Fibroblast of peridontal ligament (primary cell): Measurements from ENCODE around the gene SNHG17.
"Not testable (repeated sequence)": the region's sequence is repeated elsewhere in the genome, so short reads cannot be mapped to it uniquely, and the experiment has no call there.

Experiments
- DNase-seq: peaks from one replicate; pipeline ENCODE4 v3.0.0-alpha.2; 2010; ENCODE audit errors: extremely low read depth

The SNHG17 gene

DNA sequence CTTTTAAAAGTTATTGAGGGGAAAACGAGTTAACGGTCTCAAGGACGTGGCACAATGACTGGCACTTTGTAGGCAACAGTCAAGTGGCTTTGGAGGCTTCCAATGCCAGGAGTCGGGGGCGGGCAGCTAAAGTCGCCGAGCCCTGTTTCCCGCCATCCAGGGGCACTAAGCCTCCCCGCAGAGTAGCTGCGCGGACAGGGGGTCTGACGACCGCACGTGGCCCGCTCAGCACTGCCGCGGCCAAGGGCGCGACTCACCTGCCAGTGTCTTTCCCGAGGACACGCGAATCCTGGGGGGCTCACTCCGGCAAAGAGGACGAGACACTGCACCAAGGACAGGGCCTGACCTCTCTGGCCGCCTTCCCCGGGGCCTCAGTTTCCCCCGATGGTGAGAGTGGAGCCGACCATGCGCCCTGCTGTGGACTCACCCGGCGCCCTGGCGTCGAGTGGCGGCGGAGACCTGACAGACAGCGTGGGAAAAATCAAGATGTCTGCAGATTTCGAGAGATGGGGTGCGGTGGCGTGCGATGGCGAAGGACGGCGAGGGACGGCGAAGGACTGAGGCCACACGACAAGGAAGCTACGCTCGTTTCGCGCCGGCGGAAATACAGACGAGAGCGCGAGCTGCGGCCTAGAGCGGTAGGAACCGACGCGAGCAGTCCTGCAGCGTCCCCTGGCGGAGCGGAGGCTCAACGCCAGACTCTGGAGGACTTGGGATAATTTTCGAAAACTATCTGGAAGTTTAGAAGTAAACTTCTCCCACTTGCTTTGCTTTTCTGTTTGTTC is at the start of gene SNHG17:
SNHG17 (minus strand) TSS at position 559 of the 785 bp plus-strand sequence.
- DNase-seq, result peak; percentile 94

DNA sequence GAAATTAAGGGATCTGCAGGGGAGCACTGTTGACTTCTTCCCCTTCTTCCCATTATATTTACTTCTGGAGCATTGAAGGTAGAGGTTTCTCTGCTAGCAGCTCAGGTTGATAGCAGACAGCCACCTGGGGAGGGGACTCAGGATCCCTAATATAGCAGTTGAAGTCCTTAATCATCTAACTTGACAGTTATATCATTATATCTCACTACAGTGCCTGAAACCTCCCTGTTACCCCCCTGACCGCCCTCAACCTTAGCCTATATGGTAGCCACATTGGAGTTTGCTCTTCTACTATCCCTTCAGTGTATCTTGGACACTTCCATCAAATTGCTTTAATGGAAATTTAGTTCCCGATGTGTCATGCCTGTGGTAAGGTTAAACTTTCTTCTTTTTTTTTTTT is 44.5 kb upstream of the SNHG17 start:
- DNase-seq, result no peak

DNA sequence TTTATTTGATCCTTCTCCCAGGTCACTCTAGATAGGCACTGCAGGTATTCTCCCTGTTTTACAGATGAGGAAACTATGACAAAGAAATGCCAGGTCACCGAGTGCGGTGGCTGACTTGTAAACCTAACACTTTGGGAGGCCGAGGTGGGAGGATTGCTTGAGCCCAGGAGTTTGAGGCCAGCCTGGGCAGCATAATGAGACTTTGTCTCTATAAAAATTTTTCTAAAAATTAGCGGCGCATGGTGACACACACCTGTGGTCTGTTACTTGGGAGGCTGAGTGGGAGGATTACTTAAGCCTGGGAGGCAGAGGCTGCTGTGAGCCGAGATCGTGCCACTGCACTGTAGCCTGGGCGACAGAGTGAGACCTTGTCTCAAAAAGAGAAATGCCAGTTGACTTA is 42.6 kb upstream of the SNHG17 start:
- DNase-seq, result no peak

- DNase-seq, result peak; percentile 18
Measured at GRCh38 chr20:38473367-38473795, 38.3 kb upstream of the SNHG17 start.

GRCh38 chr20:38472513-38473366 is 37.6 kb upstream of the SNHG17 start, which contains the start of gene RALGAPB:
RALGAPB (plus strand) TSS chr20:38472843; CDS start chr20:38488433, 15,590 bp downstream.
- peak; percentile 97 for DNase-seq

DNA sequence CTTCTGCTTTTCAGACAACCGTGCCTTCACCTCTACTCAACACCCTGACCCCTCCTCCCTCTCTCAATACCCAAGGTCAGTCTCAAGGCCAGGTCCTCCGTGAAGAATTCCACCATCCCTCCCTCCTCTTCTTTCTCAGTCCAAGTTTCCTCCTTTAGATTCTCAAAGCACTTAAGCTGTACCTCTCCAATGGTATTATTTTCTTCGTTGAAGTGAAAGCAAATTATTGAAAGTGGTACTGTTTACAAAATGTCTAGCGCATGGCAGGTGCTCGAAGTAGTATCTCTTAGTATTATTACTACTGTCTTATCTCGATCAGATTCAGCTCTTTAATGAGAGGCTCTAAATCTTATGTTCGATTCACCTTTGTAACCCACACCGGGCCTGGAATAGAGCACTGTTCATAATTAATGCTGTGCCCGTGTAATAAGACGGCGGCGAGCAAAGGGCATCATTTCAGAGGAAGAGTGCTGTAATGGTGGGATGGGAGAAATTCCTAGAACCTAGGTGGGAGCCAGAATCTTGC is 36.9 kb upstream of the SNHG17 start:
- DNase-seq, result no peak

GRCh38 chr20:38471245-38471644 is 36.1 kb upstream of the SNHG17 start:
- no peak for DNase-seq

- DNase-seq, result no peak
Measured at GRCh38 chr20:38466983-38467382, 31.9 kb upstream of the SNHG17 start.

DNA sequence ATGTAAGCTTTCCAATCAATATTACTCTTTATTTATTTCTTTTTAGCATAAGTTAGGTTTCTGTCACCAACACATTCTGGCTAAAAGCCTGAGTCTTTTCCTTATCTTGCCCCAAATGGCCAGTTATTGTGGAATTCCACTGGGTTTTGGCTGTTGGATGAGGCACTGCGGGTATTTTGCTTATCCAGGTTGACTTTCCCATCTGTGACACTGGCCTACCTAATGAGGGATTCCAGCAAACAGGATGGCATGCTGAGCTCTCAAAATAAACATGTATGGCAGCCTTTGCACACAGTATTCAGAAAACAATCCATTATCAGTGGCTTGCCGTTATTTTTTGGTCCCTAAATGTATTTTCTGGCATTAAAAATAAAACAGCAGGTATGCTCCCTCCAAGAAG is 31.0 kb upstream of the SNHG17 start:
- no peak for DNase-seq

GRCh38 chr20:38461569-38461968 is 26.4 kb upstream of the SNHG17 start:
- DNase-seq, result not testable (repeated sequence)

- not testable (repeated sequence) for DNase-seq
Measured at GRCh38 chr20:38461167-38461566, 26.0 kb upstream of the SNHG17 start.

- DNase-seq, result not testable (repeated sequence)
Measured at GRCh38 chr20:38460631-38461030, 25.5 kb upstream of the SNHG17 start.

DNA sequence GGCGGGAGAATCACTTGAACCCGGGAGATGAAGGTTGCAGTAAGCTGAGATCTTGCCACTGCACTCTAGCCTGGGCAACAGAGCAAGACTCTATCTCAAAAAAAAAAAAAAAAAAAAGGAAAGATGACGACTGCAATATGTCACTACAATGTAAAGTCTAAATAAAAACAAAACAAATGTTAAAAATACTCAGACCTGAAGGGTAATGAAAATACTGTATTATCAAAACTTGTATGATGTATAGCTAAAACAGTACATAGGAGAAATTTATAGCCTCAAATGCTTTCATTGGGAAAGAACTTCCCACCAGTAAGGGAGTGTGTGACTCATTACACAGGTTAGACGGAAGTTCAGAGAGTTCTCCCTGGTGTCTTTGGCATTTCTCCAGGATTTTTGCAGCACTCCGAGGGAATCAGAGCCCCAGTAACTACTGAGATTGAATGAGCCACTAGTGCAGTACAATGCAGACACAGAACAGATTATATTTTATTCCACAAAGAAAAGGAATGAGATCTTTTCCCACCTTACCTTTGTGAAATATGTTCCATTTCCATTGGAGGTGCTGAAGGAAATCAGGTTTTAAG is 25.0 kb upstream of the SNHG17 start:
- DNase-seq, result peak; percentile 31

- no peak for DNase-seq
Measured at GRCh38 chr20:38458314-38458713, 23.2 kb upstream of the SNHG17 start.

DNA sequence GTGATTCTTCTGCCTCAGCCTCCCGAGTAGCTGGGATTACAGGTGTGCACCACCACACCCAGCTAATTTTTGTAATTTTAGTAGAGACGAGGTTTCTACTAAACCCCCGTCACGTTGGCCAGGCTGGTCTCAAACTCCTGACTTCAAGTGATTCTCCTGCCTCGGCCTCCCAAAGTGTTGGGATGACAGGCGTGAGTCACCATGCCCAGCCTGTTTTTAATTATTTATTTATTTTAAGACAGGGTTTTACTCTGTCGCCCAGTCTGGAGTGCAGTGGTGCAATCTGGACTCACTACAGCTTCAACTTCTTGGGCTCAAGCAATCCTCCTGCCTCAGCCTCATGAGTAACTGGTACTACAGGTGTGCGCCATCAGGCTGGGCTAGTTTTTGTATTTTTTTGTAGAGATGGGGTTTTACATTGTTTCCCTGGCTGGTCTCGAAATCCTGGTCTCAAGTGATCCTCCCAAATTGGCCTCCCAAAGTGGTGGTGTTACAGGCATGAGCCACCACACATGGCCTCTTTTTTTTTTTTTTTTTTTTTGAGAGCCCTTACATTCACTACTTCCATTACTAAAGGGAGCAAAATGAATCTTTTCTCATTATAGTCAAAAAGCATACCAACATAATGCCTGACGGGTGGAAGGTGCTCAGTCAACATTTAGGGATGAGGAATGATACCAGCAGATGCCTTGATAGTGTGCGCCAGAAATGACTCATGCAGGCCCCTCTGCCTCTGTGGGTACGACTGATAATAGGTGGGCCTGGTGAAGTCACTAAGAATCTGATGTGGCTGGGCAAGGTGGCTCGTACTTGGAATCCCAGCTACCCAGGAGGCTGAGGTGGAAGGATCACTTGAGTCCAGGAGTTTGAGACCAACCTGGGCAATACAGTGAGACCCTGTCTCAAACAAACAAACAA is 19.7 kb upstream of the SNHG17 start:
- DNase-seq, result no peak

GRCh38 chr20:38453941-38454340 is 18.8 kb upstream of the SNHG17 start:
- DNase-seq, result no peak

DNA sequence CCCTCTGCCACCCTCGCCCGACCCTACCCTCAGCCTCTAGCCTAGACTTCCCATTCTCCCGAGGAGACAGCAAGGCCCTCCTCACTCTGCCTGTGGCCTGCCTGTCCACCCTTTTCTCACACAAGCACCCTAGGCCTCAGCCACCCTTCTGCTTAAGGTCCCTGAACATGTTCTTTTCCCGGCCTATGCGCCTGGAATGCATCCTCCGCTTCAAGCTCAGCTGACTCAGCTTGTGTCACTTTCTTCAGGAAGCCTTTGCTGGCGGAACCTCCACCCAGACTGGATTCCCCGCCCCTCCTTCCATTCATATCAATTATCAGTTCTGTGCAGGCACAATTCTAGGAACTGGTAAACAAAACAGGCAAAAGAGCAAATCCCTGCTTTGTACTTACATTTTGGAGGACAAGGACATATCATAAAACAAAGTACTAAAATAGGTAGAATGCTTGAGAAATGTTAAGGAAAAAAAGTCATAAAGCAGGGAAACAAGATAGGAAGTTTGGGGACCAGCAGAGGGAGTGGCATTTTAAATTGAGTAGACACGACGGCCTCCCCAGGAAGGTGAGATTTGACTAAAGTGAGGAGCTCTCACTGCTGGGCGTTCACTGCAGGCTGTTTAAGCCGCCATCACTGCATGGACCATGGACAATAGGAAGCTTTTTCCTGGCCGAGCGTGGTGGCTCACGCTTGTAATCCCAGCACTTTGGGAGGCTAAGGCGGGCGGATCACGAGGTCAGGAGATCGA is 17.9 kb upstream of the SNHG17 start:
- DNase-seq, result peak; percentile 58

DNA sequence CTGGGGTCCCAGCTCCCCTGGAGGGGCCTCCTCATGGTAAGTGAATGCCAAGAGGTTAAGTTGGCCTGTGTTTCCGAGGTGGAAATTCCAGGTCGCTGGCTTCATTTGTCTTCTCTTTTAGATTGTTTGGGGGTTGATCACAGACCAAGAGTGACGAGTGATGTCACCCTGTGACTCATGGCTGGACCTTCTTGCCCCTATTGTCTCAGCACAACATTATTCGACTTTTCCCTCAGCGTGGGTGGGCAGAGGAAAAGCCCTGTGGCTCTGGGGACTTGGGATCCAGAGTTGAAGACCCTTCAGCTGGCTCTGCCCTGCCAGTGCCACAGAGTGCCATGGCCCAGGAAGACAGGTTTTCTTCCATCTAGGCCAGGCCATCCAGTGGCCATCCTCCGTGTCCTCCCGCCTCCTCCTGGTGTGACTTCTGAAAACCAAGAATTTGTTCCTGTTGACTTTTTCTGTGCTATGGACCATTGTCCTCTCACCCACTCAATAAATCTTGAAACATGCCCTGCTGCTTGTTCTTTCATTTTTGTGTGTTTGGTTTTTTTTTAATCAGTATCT is 15.4 kb upstream of the SNHG17 start:
- DNase-seq, result no peak

DNA sequence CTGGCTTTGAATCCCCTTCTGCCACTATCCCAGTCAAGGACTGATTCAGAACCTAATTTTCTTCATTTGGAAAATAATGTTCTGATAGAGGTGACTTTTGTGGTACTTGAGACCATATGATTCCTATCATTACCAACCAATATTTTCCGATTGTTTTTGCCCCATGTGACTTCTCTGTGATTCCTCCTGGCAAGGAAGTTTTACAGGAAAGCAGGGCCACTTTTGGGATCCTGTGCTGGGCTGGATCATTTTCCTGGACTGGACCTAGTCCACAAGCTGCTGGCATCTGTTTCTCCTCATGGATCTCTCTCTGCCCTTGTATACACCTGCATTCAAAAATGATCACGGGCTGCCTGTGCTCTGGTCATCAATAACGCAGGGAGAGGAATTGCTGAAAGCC is 13.9 kb upstream of the SNHG17 start:
- DNase-seq, result no peak
